Endothelial cell of umbilical vein (primary cell): ENCODE measurements around the gene MAMDC2. TPM values are rescaled to one million over a fixed set of nuclear protein-coding genes. Genes with fewer than 3 reads are reported as not detected.

Source experiments
- BruUV-seq: library from RNA; stranded (reverse); fragments of 400-500 nt; replicated peaks from 2 replicates; lab custom pipeline; 2021; lab: Mats Ljungman, UMichigan
- CTCF ChIA-PET: fragments of 300-600, 350-600 bp; sonication (Branson Sonifier 250); formaldehyde crosslinking; loops from one replicate; lab custom pipeline; 2021; ENCODE audit warnings: antibody characterized with exemption, inconsistent platforms; lab: Charles Lee
- POLR2A ChIA-PET: fragments of 300-600, 350-600 bp; sonication (Branson Sonifier 250); formaldehyde crosslinking; loops from one replicate; lab custom pipeline; 2021; ENCODE audit warnings: antibody characterized with exemption, inconsistent platforms; lab: Charles Lee
- DNase-seq: peaks from one replicate; pipeline ENCODE4 v3.0.0-alpha.2; 2011; ENCODE audit warnings: low read depth, low spot score
- FAIRE-seq: peaks from 2 replicates; lab custom pipeline; 2011; peaks lifted over from hg19 to GRCh38; lab: Jason Lieb, UNC
- H2AFZ ChIP-seq: 2 replicates; pipeline ENCODE4 v1.6.0; 2012; ENCODE audit warnings: low read depth, low read length, control low read depth, inconsistent platforms
- H3K27ac ChIP-seq: 2 replicates; pipeline ENCODE4 v1.5.1; 2011; ENCODE audit warnings: low read depth, mild to moderate bottlenecking, control low read depth, low read length, moderate library complexity; ENCODE audit not compliant: insufficient read depth
- H3K27me3 ChIP-seq, 2 experiments: 2 replicates each; pipeline versions ENCODE4 v1.6.0 to v1.6.1; 2011; ENCODE audit warnings: low read length in 2 of 2, mixed read lengths in 1 of 2; ENCODE audit not compliant: control insufficient read depth in 2 of 2, insufficient read depth in 2 of 2
- H3K36me3 ChIP-seq, 2 experiments: 2 replicates in 1 of 2; 3 replicates in 1 of 2; pipeline ENCODE4 v1.5.1; 2011; ENCODE audit warnings: low read length in 2 of 2, mild to moderate bottlenecking in 1 of 2, moderate library complexity in 1 of 2; ENCODE audit not compliant: control insufficient read depth in 2 of 2, insufficient read depth in 2 of 2; ENCODE audit errors: extremely low read depth in 1 of 2
- H3K4me1 ChIP-seq: 3 replicates; pipeline ENCODE4 v1.5.1; 2011; ENCODE audit warnings: mild to moderate bottlenecking, low read length; ENCODE audit not compliant: control insufficient read depth, insufficient read depth; ENCODE audit errors: extremely low read depth
- H3K4me2 ChIP-seq: 2 replicates; pipeline ENCODE4 v1.6.1; 2011; ENCODE audit warnings: low read length, control low read depth, mixed read lengths; ENCODE audit not compliant: insufficient read depth
- H3K4me3 ChIP-seq, 3 experiments: fragments of 200-600 bp in 1 of 3; sonication (generic), shearing (Covaris generic) in 1 of 3; replicated peaks in 1 of 3; 2 replicates each; pipeline ENCODE4 v1.5.1; 2011 to 2016; ENCODE audit warnings: control low read depth in 3 of 3, low read length in 3 of 3, mild to moderate bottlenecking in 2 of 3, inconsistent platforms in 1 of 3, low read depth in 1 of 3, moderate library complexity in 1 of 3; ENCODE audit not compliant: insufficient read depth in 1 of 3
- H3K79me2 ChIP-seq: 2 replicates; pipeline ENCODE4 v1.6.0; 2012; ENCODE audit warnings: low read length, inconsistent platforms; ENCODE audit not compliant: control insufficient read depth, insufficient read depth
- H3K9ac ChIP-seq: replicated peaks from 2 replicates; pipeline ENCODE3; 2011; ENCODE audit warnings: low read length, control low read depth; ENCODE audit not compliant: insufficient read depth; ENCODE audit errors: extremely low read depth
- H3K9me1 ChIP-seq: replicated peaks from 3 replicates; pipeline ENCODE4 v1.6.0; 2011; ENCODE audit warnings: mild to moderate bottlenecking, low read length; ENCODE audit not compliant: control insufficient read depth, insufficient read depth; ENCODE audit errors: extremely low read depth
- H3K9me3 ChIP-seq: replicated peaks from 2 replicates; pipeline ENCODE4 v1.5.1; 2012; ENCODE audit warnings: low read length, inconsistent platforms; ENCODE audit not compliant: control insufficient read depth, insufficient read depth
- H4K20me1 ChIP-seq: replicated peaks from 2 replicates; pipeline ENCODE3; 2011; ENCODE audit warnings: mild to moderate bottlenecking, low read length; ENCODE audit not compliant: control insufficient read depth, insufficient read depth; ENCODE audit errors: extremely low read depth
- CTCF ChIP-seq, 2 donors: IDR thresholded peaks; 1 replicate in 1 of 2; 2 replicates in 1 of 2; pipeline ENCODE4 v1.5.1; 2011; ENCODE audit warnings: low read length in 2 of 2, mild to moderate bottlenecking in 2 of 2, moderate library complexity in 2 of 2, control low read depth in 1 of 2, inconsistent platforms in 1 of 2, low read depth in 1 of 2; ENCODE audit not compliant: insufficient read depth in 1 of 2; ENCODE audit errors: extremely low read depth in 1 of 2
- EZH2 ChIP-seq: IDR thresholded peaks from 2 replicates; pipeline ENCODE4 v1.6.1; 2012; ENCODE audit warnings: borderline replicate concordance, low read depth, mild to moderate bottlenecking, moderate library complexity, low read length, inconsistent platforms; ENCODE audit not compliant: severe bottlenecking
- FOS ChIP-seq: IDR thresholded peaks from 2 replicates; pipeline ENCODE4 v1.6.1; 2011; ENCODE audit warnings: mild to moderate bottlenecking, low read length, moderate library complexity, borderline replicate concordance; ENCODE audit not compliant: insufficient read depth
- GATA2 ChIP-seq: IDR thresholded peaks from 2 replicates; pipeline ENCODE4 v1.7.0; 2011; ENCODE audit warnings: low read depth, mild to moderate bottlenecking, moderate library complexity, mixed read lengths, low read length; ENCODE audit not compliant: insufficient read length, insufficient read depth
- JUN ChIP-seq: IDR thresholded peaks from 2 replicates; pipeline ENCODE4 v1.6.1; 2011; ENCODE audit warnings: borderline replicate concordance, low read depth; ENCODE audit not compliant: insufficient read length, insufficient read depth
- MAX ChIP-seq: IDR thresholded peaks from 2 replicates; pipeline ENCODE4 v1.6.1; 2011; ENCODE audit not compliant: insufficient read depth, insufficient read length
- MYC ChIP-seq: IDR thresholded peaks from one replicate; pipeline ENCODE4 v1.6.1; 2011; ENCODE audit warnings: mild to moderate bottlenecking, low read depth, low read length
- POLR2A ChIP-seq: IDR thresholded peaks from 2 replicates; pipeline ENCODE4 v1.6.1; 2012; ENCODE audit warnings: low read depth, mild to moderate bottlenecking, control low read depth, low read length
- POLR2AphosphoS5 ChIP-seq: IDR thresholded peaks from 2 replicates; pipeline ENCODE4 v1.6.1; 2012; ENCODE audit warnings: low read depth, mild to moderate bottlenecking, control low read depth, low read length, moderate library complexity; ENCODE audit not compliant: insufficient read depth
- dilution Hi-C: fragments of 300-500 bp; cut with MboI; formaldehyde crosslinking; loops from one replicate; pipeline ENCODE4 v1.15.0; 2019; ENCODE audit warnings: low sequenced_read_pairs; ENCODE audit not compliant: extremely low pct_ligation_motif_present
- intact Hi-C: fragments of 100-400 bp; cut with micrococcal nuclease; formaldehyde crosslinking; loops from one replicate; pipeline ENCODE4 v1.10.0; 2022
- polyA plus RNA-seq, 4 experiments: library from polyadenylated mRNA; depleted of rRNA in 3 of 4; stranded (reverse) in 3 of 4; unstranded in 1 of 4; fragments of >200 nt; gene quantifications; 2 replicates each; pipeline versions ENCODE4 v1.2.1 to v1.2.3, GENCODE V29; 2011 to 2012; ENCODE audit warnings: missing spikeins in 1 of 4
- total RNA-seq: library from RNA; stranded (reverse); gene quantifications from 2 replicates; pipeline ENCODE4 v1.2.3, GENCODE V29; 2021

The MAMDC2 gene
- total and polyA plus RNA-seq, 2 donors (not counting 3 experiments of a cell fraction or from before 2014, with no cell fraction given): 0.60 to 1.1 TPM

GRCh38 chr9:70142101-70142500 is 98.5 kb downstream of the MAMDC2 start:
- ChIA-PET CTCF (interaction anchor here (1.2 kb wide), 1 partner anchor 29 kb away, joined by 3 read pairs; no protein-coding TSS in a partner anchor), POLR2A (no interaction called here)
- H3K4me1 ChIP-seq: peaks cover 3% of the 10 kb centered on the region
- dilution Hi-C loops: no loop called here
- no peak overlapping the region for H2AFZ ChIP-seq
- H3K36me3 ChIP-seq: no peaks in the 10 kb centered on the region
- H3K4me3 ChIP-seq: no peak overlapping the region
- FAIRE-seq: no peak
- no peaks in the 10 kb centered on the region for H4K20me1 ChIP-seq
- intact Hi-C loops: loop anchor here (10.0 kb wide), 1 partner anchor 67 kb away; no protein-coding TSS in a partner anchor
- DNase-seq: no peak
- no TSS peak for BruUV-seq
- no peak overlapping the region for H3K4me2 ChIP-seq
- no peak overlapping the region for H3K27ac ChIP-seq
- H3K27me3 ChIP-seq: no peaks in the 10 kb centered on the region
- no peaks in the 10 kb centered on the region for H3K9me3 ChIP-seq
- no peak overlapping the region for H3K9ac ChIP-seq
- no peaks in the 10 kb centered on the region for H3K9me1 ChIP-seq
- H3K79me2 ChIP-seq: no peaks in the 10 kb centered on the region
- TF ChIP-seq CTCF (IDR thresholded peaks at IDR 0.05; ENCODE audit: extremely low read depth in 1 of 2, insufficient read depth in 1 of 2, low read depth in 1 of 2, low read length in 2 of 2) (no peak), MYC (no peak), GATA2 (no peak), POLR2A (no peak), MAX (no peak), EZH2 (no peak), POLR2AphosphoS5 (no peak), FOS (no peak), JUN (no peak)
